Neural crest cell (in vitro differentiated cells): ENCODE data around the gene DCP1A. TPM values are rescaled to one million over a fixed set of nuclear protein-coding genes. Genes with fewer than 3 reads are reported as not detected.

Experiments used
- DNase-seq: peaks from one replicate; pipeline ENCODE4 v3.0.0; 2021; ENCODE audit warnings: low read depth, mixed read lengths, low spot score
- H3K27ac Mint-ChIP-seq: one replicate; pipeline ENCODE4 v1.8.0; 2021; ENCODE audit warnings: mild to moderate bottlenecking, mixed read lengths; ENCODE audit not compliant: unreplicated experiment
- H3K27me3 Mint-ChIP-seq: 2 replicates; pipeline ENCODE4 v1.8.0; 2021; ENCODE audit warnings: low read depth, mild to moderate bottlenecking, mixed read lengths
- H3K36me3 Mint-ChIP-seq: 2 replicates; pipeline ENCODE4 v1.8.0; 2021; ENCODE audit warnings: low read depth, mild to moderate bottlenecking, mixed read lengths
- H3K4me1 Mint-ChIP-seq: 2 replicates; pipeline ENCODE4 v1.8.0; 2021; ENCODE audit warnings: mixed read lengths
- H3K4me3 Mint-ChIP-seq: one replicate; pipeline ENCODE4 v1.8.0; 2021; ENCODE audit warnings: mild to moderate bottlenecking, mixed read lengths
- H3K9me3 Mint-ChIP-seq: 2 replicates; pipeline ENCODE4 v1.8.0; 2021; ENCODE audit warnings: mixed read lengths
- long read RNA-seq: library from polyadenylated mRNA; unstranded; transcript quantifications from one replicate; pipeline ENCODE4 v2.0.0, GENCODE V29; 2020
- total RNA-seq: library from RNA; stranded (reverse); gene quantifications from 2 replicates; pipeline ENCODE4 v1.2.1, GENCODE V29; 2021
- TF ChIP-seq, protein P1 (sequence below): fragments of 200-600 bp; sonication (generic); conservative IDR thresholded peaks from 2 replicates; pipeline ENCODE4 v1.5.0; 2021; ENCODE audit warnings: antibody characterized with exemption, mild to moderate bottlenecking

Gene DCP1A
- total RNA-seq: 30.0 and 30.6 TPM in 2 replicates
- long read RNA-seq, full-length matches to known transcripts: 68 of 96 reads
- long read RNA-seq, partial matches to known transcripts: 11 of 96 reads
- long read RNA-seq, other reads (novel, unspliced or antisense): 17 of 96 reads

DNA sequence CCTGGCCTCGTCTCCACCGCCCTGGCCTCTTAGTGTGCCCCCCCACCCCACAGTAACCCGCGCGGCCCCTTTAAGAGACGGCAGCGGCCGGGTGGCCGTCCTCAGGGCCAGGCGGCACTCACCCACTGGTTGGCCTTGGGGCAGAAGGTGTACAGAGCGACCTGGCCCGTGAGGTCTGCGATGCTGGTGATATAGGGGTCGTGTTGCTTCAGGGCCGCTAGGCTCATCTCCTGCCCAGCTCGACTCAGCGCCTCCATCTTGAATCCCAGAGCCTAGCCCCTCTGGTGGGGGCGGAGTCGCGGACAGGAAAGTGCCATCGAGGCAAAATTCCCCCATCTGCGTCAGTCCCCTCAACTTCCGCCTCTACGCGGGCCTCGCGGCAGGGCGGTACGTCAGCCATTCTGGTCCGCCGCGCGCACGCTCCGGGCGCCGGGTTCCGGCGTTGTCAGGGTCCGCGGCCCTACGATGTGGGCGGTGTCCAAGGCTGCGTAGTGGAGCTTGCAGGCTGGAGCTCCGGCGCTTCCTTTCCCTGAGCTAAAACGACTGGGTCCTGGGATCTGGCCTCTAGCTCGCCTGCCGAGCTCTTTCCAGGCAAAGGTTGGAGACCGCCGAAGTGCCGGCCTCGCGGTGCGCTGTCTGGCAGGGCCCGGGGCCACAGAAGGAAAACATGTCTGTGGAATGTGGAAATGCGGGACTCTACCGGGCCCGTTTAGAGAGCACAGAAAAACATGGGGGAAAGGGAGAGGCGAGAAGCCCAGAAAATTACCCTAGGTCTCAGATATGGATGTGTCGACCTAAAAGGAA is at the start of gene DCP1A:
TSS of gene DCP1A (minus strand) at position 283 of the 804 bp plus-strand sequence. CDS start at position 257, 26 bp downstream.
- peak; percentile 96 for DNase-seq
- TF ChIP-seq, protein P1, sequence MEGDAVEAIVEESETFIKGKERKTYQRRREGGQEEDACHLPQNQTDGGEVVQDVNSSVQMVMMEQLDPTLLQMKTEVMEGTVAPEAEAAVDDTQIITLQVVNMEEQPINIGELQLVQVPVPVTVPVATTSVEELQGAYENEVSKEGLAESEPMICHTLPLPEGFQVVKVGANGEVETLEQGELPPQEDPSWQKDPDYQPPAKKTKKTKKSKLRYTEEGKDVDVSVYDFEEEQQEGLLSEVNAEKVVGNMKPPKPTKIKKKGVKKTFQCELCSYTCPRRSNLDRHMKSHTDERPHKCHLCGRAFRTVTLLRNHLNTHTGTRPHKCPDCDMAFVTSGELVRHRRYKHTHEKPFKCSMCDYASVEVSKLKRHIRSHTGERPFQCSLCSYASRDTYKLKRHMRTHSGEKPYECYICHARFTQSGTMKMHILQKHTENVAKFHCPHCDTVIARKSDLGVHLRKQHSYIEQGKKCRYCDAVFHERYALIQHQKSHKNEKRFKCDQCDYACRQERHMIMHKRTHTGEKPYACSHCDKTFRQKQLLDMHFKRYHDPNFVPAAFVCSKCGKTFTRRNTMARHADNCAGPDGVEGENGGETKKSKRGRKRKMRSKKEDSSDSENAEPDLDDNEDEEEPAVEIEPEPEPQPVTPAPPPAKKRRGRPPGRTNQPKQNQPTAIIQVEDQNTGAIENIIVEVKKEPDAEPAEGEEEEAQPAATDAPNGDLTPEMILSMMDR: no peak
- Mint-ChIP-seq H3K27ac (peak within 1 kb of the TSS; percentile 100), H3K4me3 (peak within 1 kb of the TSS; percentile 99), H3K4me1 (peaks cover 48% of the 10 kb centered on the region), H3K9me3 (no peaks in the 10 kb centered on the region), H3K27me3 (no peaks in the 10 kb centered on the region), H3K36me3 (no peaks in the 10 kb centered on the region)

GRCh38 chr3:53384465-53385423 is 37.4 kb upstream of the DCP1A start:
- no peaks in the 10 kb centered on the region for H3K4me1 Mint-ChIP-seq
- TF ChIP-seq, protein P1: no peak
- no peak overlapping the region for H3K27ac Mint-ChIP-seq

GRCh38 chr3:53382106-53382505 is 34.8 kb upstream of the DCP1A start:
- no peak for DNase-seq
- H3K9me3 Mint-ChIP-seq: peaks cover 3% of the 10 kb centered on the region
- no peaks in the 10 kb centered on the region for H3K36me3 Mint-ChIP-seq
- no peak overlapping the region for H3K27ac Mint-ChIP-seq
- TF ChIP-seq, protein P1: no peak
- peaks cover 20% of the 10 kb centered on the region for H3K27me3 Mint-ChIP-seq
- H3K4me1 Mint-ChIP-seq: no peaks in the 10 kb centered on the region
- no peak overlapping the region for H3K4me3 Mint-ChIP-seq

More at GRCh38 chr3:53384465-53385423, 37.4 kb upstream of the DCP1A start:
- H3K4me3 Mint-ChIP-seq: no peak overlapping the region
- DNase-seq: no peak
- H3K9me3 Mint-ChIP-seq: peaks cover 3% of the 10 kb centered on the region
- no peaks in the 10 kb centered on the region for H3K36me3 Mint-ChIP-seq
- peaks cover 24% of the 10 kb centered on the region for H3K27me3 Mint-ChIP-seq

- Mint-ChIP-seq H3K36me3 (no peaks in the 10 kb centered on the region), H3K27ac (no peak overlapping the region), H3K4me1 (no peaks in the 10 kb centered on the region), H3K9me3 (peaks cover 3% of the 10 kb centered on the region), H3K27me3 (peaks cover 12% of the 10 kb centered on the region), H3K4me3 (no peak overlapping the region)
- TF ChIP-seq, protein P1: no peak
- no peak for DNase-seq
Observed at GRCh38 chr3:53380306-53380705, 33.0 kb upstream of the DCP1A start.

DNA sequence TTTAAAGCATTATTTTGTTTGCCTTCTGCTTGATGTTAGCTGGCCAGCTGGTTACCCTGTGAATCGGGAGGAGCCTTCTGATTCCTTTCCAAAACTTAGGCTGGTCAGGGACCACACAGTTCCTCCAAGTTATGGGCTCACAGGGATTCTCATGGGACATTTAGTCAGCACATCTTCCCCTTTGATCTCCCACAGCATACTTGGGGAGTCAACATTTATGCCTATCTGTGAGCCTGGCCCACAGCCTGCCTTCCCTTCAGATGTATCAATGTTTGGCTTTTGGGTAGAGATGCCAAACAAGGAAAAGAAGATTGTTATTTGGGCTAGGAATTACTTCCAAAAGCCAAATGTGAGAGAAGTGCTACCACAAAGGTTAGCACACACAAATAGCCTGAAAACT is 32.6 kb upstream of the DCP1A start:
- TF ChIP-seq, protein P1: no peak
- H3K4me1 Mint-ChIP-seq: peaks cover 3% of the 10 kb centered on the region
- H3K27me3 Mint-ChIP-seq: peaks cover 12% of the 10 kb centered on the region
- no peak for DNase-seq
- H3K36me3 Mint-ChIP-seq: no peaks in the 10 kb centered on the region
- no peak overlapping the region for H3K4me3 Mint-ChIP-seq
- H3K9me3 Mint-ChIP-seq: peaks cover 3% of the 10 kb centered on the region
- no peak overlapping the region for H3K27ac Mint-ChIP-seq
